A549 (cell line): ENCODE measurements around the gene YIPF3.

Experiments used
- BHLHE40 ChIP-seq: IDR thresholded peaks from 2 replicates; pipeline ENCODE4 v1.6.1; 2012; ENCODE audit warnings: low read depth, low read length, inconsistent platforms
- CBX8 ChIP-seq: fragments of 200-600 bp; sonication (generic); IDR thresholded peaks from 2 replicates; pipeline ENCODE4 v1.6.1; 2016
- CTCF ChIP-seq: fragments of >200 bp; sonication (Bioruptor Twin); formaldehyde crosslinking; IDR thresholded peaks from 3 replicates; pipeline ENCODE4 v1.5.1; 2016
- EP300 ChIP-seq, 2 experiments: fragments of >200 bp; sonication (Bioruptor Twin); formaldehyde crosslinking; IDR thresholded peaks; 2 replicates in 1 of 2; 3 replicates in 1 of 2; pipeline ENCODE4 v1.6.1; 2016 to 2017
- FOSB ChIP-seq: fragments of 250-450 bp; sonication (Bioruptor Pico); IDR thresholded peaks from 2 replicates; pipeline ENCODE4 v1.5.0; 2020; ENCODE audit warnings: mild to moderate bottlenecking, moderate library complexity
- FOSL2 ChIP-seq, 2 experiments: fragments of 450-650 bp in 1 of 2; fragments of >200 bp in 1 of 2; sonication (Bioruptor Twin) in 1 of 2; formaldehyde crosslinking; IDR thresholded peaks; 2 replicates each; pipeline versions ENCODE4 v1.5.0 to v1.6.1; 2016 to 2020; ENCODE audit warnings: mild to moderate bottlenecking in 1 of 2, moderate library complexity in 1 of 2
- MAFK ChIP-seq: fragments of 450-650 bp; IDR thresholded peaks from 2 replicates; pipeline ENCODE4 v1.6.1; 2014; ENCODE audit not compliant: partially characterized antibody
- MYC ChIP-seq: IDR thresholded peaks from 2 replicates; pipeline ENCODE4 v1.6.1; 2012; ENCODE audit warnings: mild to moderate bottlenecking, inconsistent platforms, low read length, improper control_type of control experiment, borderline replicate concordance
- NR3C1 ChIP-seq: fragments of >200 bp; sonication (Bioruptor Twin); formaldehyde crosslinking; IDR thresholded peaks from 3 replicates; pipeline ENCODE4 v1.6.1; 2017
- POLR2A ChIP-seq: IDR thresholded peaks from 2 replicates; pipeline ENCODE4 v1.6.1; 2012; ENCODE audit warnings: mild to moderate bottlenecking, low read length
- RAD21 ChIP-seq, 2 experiments: fragments of >200 bp in 1 of 2; sonication (Bioruptor Twin) in 1 of 2; formaldehyde crosslinking in 1 of 2; IDR thresholded peaks in 1 of 2; conservative IDR thresholded peaks in 1 of 2; 2 replicates in 1 of 2; 3 replicates in 1 of 2; pipeline ENCODE4 v1.6.1; 2012 to 2018; ENCODE audit warnings: inconsistent platforms in 1 of 2
- RCOR1 ChIP-seq: fragments of 150-350 bp; IDR thresholded peaks from 2 replicates; pipeline ENCODE4 v1.6.1; 2014; ENCODE audit warnings: antibody characterized with exemption, low read length, low read depth
- TF ChIP-seq, protein P1 (sequence below): fragments of 450-650 bp; IDR thresholded peaks from 2 replicates; pipeline ENCODE4 v1.6.1; 2014; ENCODE audit warnings: antibody characterized with exemption

GRCh38 chr6:43503443-43503842, 13.3 kb downstream of the YIPF3 start:
- TF ChIP-seq RCOR1 = no peak
- TF ChIP-seq CBX8 = no peak
- TF ChIP-seq CTCF = no peak
- no peak for TF ChIP-seq BHLHE40
- no peak for TF ChIP-seq MAFK
- TF ChIP-seq MYC = no peak
- TF ChIP-seq EP300 (IDR thresholded peaks at IDR 0.05) = no peak
- no peak for TF ChIP-seq FOSB (CRISPR knock-in tag)
- TF ChIP-seq FOSL2 (IDR thresholded peaks at IDR 0.05) = no peak
- TF ChIP-seq FOSL2 (CRISPR knock-in tag; IDR thresholded peaks at IDR 0.05) = no peak
- TF ChIP-seq POLR2A = no peak
- TF ChIP-seq, protein P1, sequence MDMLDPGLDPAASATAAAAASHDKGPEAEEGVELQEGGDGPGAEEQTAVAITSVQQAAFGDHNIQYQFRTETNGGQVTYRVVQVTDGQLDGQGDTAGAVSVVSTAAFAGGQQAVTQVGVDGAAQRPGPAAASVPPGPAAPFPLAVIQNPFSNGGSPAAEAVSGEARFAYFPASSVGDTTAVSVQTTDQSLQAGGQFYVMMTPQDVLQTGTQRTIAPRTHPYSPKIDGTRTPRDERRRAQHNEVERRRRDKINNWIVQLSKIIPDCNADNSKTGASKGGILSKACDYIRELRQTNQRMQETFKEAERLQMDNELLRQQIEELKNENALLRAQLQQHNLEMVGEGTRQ = no peak
- TF ChIP-seq NR3C1 = no peak
- no peak for TF ChIP-seq RAD21 (conservative IDR thresholded peaks at IDR 0.05 in 1 of 2, IDR thresholded peaks at IDR 0.05 in 1 of 2)
